Right lobe of liver (tissue), 4 donors: ENCODE data around the gene SPRR2E.

Experiments used
- POLR2A ChIP-seq: fragments of 450-650 bp; IDR thresholded peaks from one replicate; pipeline ENCODE4 v1.6.1; 2017; ENCODE audit warnings: antibody characterized with exemption, mild to moderate bottlenecking
- TF ChIP-seq, protein P1 (sequence below), 4 donors: fragments of 200-600 bp in 3 of 4; fragments of 450-650 bp in 1 of 4; IDR thresholded peaks; one replicate each; pipeline versions ENCODE4 v1.5.1 to v1.8.0; 2016 to 2022; ENCODE audit warnings: antibody characterized with exemption in 4 of 4, mild to moderate bottlenecking in 2 of 4
- donor health status: DM: no; HTN: no; CAD: no.
- donor health status: DM: no; HTN: no; CAD: no.
- donor health status: DM: no; HTN: yes; CAD: no.

DNA sequence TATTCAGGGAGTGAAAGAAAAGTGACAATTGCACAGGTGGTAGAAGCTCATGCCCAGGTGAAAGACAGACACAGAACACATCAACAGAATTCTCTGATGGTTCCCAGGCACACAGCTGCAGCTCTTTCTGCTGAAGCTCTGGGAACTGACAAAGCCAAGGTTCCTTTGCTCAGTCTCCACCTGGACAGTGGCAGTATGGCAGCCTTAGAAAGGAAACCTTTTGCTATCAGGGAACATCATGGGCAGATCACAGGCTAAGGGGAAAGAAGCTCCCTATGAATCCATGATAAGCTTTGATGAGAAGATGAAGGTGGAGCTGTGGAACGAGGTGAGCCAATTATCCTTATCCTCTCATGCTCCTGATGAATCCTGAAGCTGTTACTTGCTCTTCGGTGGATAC lies 24.1 kb downstream of the SPRR2E start:
- TF ChIP-seq, protein P1, sequence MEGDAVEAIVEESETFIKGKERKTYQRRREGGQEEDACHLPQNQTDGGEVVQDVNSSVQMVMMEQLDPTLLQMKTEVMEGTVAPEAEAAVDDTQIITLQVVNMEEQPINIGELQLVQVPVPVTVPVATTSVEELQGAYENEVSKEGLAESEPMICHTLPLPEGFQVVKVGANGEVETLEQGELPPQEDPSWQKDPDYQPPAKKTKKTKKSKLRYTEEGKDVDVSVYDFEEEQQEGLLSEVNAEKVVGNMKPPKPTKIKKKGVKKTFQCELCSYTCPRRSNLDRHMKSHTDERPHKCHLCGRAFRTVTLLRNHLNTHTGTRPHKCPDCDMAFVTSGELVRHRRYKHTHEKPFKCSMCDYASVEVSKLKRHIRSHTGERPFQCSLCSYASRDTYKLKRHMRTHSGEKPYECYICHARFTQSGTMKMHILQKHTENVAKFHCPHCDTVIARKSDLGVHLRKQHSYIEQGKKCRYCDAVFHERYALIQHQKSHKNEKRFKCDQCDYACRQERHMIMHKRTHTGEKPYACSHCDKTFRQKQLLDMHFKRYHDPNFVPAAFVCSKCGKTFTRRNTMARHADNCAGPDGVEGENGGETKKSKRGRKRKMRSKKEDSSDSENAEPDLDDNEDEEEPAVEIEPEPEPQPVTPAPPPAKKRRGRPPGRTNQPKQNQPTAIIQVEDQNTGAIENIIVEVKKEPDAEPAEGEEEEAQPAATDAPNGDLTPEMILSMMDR (IDR thresholded peaks at IDR 0.05) = no peak
- no peak for TF ChIP-seq POLR2A
